Testis (tissue), 2 donors: ENCODE results near the gene ZNF529.
"Not testable (repeated sequence)": the region's sequence is repeated elsewhere in the genome, so short reads cannot be mapped to it uniquely, and the experiment has no call there.

Experiments
- POLR2A ChIP-seq: fragments of 450-650 bp; IDR thresholded peaks from one replicate; pipeline ENCODE4 v1.6.1; 2017; ENCODE audit warnings: antibody characterized with exemption, mild to moderate bottlenecking, moderate library complexity
- TF ChIP-seq, protein P1 (sequence below), 3 experiments: fragments of 450-650 bp in 2 of 3; fragments of 200-600 bp in 1 of 3; sonication (generic) in 1 of 3; IDR thresholded peaks; one replicate each; pipeline ENCODE4 v1.5.1; 2016 to 2019; ENCODE audit warnings: antibody characterized with exemption in 3 of 3, mild to moderate bottlenecking in 2 of 3, moderate library complexity in 1 of 3

- TF ChIP-seq, protein P1, sequence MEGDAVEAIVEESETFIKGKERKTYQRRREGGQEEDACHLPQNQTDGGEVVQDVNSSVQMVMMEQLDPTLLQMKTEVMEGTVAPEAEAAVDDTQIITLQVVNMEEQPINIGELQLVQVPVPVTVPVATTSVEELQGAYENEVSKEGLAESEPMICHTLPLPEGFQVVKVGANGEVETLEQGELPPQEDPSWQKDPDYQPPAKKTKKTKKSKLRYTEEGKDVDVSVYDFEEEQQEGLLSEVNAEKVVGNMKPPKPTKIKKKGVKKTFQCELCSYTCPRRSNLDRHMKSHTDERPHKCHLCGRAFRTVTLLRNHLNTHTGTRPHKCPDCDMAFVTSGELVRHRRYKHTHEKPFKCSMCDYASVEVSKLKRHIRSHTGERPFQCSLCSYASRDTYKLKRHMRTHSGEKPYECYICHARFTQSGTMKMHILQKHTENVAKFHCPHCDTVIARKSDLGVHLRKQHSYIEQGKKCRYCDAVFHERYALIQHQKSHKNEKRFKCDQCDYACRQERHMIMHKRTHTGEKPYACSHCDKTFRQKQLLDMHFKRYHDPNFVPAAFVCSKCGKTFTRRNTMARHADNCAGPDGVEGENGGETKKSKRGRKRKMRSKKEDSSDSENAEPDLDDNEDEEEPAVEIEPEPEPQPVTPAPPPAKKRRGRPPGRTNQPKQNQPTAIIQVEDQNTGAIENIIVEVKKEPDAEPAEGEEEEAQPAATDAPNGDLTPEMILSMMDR (IDR thresholded peaks at IDR 0.05) = not testable (repeated sequence)
- not testable (repeated sequence) for TF ChIP-seq POLR2A
Measured at GRCh38 chr19:36602681-36603080, 29.6 kb upstream of the ZNF529 start.
